Lower lobe of right lung (tissue), 2 donors: ENCODE measurements around the gene NPEPPS. TPM values are rescaled to one million over a fixed set of nuclear protein-coding genes. Genes with fewer than 3 reads are reported as not detected.
A peak's percentile ranks its signal among the peaks of the same experiment; 100 is the strongest.

ENCODE experiments used
- ATAC-seq, 2 donors: fragments of 200-7000 bp; cut with Tn5 transposase; one replicate each; pipeline ENCODE4 v1.9.1; 2020 to 2022; ENCODE audit warnings: mild to moderate bottlenecking in 2 of 2, moderate library complexity in 2 of 2
- DNase-seq: peaks from one replicate; pipeline ENCODE4 v3.0.0-alpha.2; 2020
- H3K27ac ChIP-seq: fragments of 200-600 bp; one replicate; pipeline ENCODE4 v1.8.0; 2022
- H3K27me3 ChIP-seq: fragments of 200-600 bp; one replicate; pipeline ENCODE4 v1.8.0; 2022; ENCODE audit warnings: low read depth
- H3K36me3 ChIP-seq: fragments of 200-600 bp; one replicate; pipeline ENCODE4 v1.8.0; 2022; ENCODE audit warnings: mild to moderate bottlenecking
- H3K4me1 ChIP-seq: fragments of 200-600 bp; one replicate; pipeline ENCODE4 v1.8.0; 2022
- H3K4me3 ChIP-seq: fragments of 200-600 bp; one replicate; pipeline ENCODE4 v1.8.0; 2022; ENCODE audit warnings: mild to moderate bottlenecking
- H3K9me3 ChIP-seq: fragments of 200-600 bp; one replicate; pipeline ENCODE4 v1.8.0; 2022
- intact Hi-C: fragments of 100-400 bp; cut with DNase I; formaldehyde crosslinking; loops from one replicate; pipeline ENCODE4 v1.11.0; 2022
- total RNA-seq: library from RNA; stranded (reverse); fragmentation: NEBNext Ultra II Directional; extraction: Animal tissue kit (Norgen Biotek cat#: 25700); gene quantifications from one replicate; pipeline ENCODE4 v1.2.1, GENCODE V29; 2021
- TF ChIP-seq, protein P1 (sequence below): fragments of 200-600 bp; IDR thresholded peaks from one replicate; pipeline ENCODE4 v1.8.0; 2022; ENCODE audit warnings: antibody characterized with exemption, mild to moderate bottlenecking
- donor health status: DM: no; HTN: yes; CAD: no; lungs with severe emphysema.

The NPEPPS gene
- total RNA-seq, 1 donor from 2014 or later = 124 TPM

DNA sequence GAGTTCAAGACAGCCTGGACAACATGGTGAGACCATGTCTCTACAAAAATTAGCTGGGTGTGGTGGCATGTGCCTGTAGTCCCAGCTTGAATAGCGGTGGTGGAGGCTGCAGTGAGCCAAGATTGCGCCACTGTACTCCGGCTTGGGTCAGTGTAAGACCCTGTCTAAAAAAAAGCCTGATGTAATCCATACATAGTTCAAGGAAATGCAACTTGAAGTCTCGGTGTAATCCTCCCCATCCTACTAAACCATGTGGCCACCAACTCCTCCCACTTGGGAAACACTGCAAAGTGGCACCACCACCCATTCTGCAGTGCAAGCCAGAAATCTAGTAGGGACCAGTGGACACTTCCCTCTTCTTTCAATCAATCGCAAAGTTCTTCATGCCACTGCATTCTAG, 113.4 kb downstream of the NPEPPS start:
- no peak overlapping the region for H3K27ac ChIP-seq
- intact Hi-C loops = no loop called here
- no peak overlapping the region for H3K4me3 ChIP-seq
- H3K36me3 ChIP-seq = no peaks in the 10 kb centered on the region
- DNase-seq = peak; percentile 55
- no peaks in the 10 kb centered on the region for H3K27me3 ChIP-seq
- H3K4me1 ChIP-seq = peaks cover 14% of the 10 kb centered on the region
- no peak for ATAC-seq
- no peaks in the 10 kb centered on the region for H3K9me3 ChIP-seq
- TF ChIP-seq, protein P1, sequence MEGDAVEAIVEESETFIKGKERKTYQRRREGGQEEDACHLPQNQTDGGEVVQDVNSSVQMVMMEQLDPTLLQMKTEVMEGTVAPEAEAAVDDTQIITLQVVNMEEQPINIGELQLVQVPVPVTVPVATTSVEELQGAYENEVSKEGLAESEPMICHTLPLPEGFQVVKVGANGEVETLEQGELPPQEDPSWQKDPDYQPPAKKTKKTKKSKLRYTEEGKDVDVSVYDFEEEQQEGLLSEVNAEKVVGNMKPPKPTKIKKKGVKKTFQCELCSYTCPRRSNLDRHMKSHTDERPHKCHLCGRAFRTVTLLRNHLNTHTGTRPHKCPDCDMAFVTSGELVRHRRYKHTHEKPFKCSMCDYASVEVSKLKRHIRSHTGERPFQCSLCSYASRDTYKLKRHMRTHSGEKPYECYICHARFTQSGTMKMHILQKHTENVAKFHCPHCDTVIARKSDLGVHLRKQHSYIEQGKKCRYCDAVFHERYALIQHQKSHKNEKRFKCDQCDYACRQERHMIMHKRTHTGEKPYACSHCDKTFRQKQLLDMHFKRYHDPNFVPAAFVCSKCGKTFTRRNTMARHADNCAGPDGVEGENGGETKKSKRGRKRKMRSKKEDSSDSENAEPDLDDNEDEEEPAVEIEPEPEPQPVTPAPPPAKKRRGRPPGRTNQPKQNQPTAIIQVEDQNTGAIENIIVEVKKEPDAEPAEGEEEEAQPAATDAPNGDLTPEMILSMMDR = no peak

DNA sequence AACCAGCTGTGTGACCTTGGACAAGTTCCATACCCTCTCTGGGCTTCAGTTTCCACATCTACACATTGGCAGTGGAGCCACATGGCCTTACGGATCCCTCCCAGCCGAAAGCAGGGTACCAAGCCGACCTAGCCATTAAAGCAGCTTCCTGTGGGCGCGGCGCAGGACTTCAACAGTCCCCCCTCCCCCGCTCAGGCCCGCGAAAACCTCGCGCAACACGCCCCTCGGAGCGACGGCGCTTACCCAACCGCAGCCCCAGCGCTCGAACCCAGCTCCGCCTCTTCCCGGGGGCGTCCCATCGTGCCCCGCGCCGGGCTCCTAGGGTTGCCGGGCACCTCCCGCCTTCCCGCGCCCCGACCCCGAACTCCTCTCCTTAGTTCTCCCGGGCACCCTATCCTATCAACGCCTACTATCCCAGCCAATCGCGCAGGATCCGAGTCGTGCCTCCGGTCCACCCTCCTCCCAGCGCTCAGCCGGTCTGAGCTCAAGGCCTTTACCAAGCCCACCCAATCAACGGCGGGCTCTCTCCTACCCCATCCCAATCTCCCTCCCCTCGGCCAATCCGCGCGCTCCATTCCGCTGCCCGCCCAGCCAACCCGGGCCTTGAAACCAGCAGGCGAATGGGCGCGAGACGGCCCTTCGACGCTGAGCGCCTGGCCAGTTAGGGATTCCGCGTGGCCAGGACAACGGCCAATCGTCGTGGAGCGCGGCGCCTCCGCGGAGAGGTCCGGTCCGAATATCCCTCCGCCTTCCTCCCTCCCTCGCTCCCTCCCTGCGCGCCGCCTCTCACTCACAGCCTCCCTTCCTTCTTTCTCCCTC, 118.5 kb downstream of the NPEPPS start, which contains the start of gene KPNB1:
KPNB1 (plus strand) TSS at position 767 of the 819 bp plus-strand sequence. CDS start 326 bp downstream, outside the sequence.
- TF ChIP-seq, protein P1 = no peak

DNA sequence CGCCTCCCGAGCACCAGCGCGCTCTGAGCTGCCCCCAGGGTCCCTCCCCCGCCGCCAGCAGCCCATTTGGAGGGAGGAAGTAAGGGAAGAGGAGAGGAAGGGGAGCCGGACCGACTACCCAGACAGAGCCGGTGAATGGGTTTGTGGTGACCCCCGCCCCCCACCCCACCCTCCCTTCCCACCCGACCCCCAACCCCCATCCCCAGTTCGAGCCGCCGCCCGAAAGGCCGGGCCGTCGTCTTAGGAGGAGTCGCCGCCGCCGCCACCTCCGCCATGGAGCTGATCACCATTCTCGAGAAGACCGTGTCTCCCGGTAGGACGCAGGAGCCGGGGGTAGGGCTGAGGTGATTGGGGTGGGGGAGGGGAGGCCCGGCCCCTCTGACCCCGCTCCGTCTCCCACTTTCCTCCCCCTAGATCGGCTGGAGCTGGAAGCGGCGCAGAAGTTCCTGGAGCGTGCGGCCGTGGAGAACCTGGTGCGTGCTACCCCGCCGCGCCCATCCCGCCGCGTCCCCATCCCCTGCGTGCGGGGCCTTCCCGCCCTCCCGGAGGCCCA, 119.1 kb downstream of the NPEPPS start:
- Histone ChIP-seq H3K27ac (peak overlapping the region; percentile 87), H3K36me3 (peaks cover 37% of the 10 kb centered on the region), H3K27me3 (no peaks in the 10 kb centered on the region), H3K9me3 (no peaks in the 10 kb centered on the region), H3K4me1 (peaks cover 41% of the 10 kb centered on the region), H3K4me3 (peak overlapping the region; percentile 93)
- DNase-seq (no peak), ATAC-seq (peak; percentile 34 to 47)
- TF ChIP-seq, protein P1 = no peak
- intact Hi-C loops = no loop called here

More for the DNA sequence above, 118.5 kb downstream of the NPEPPS start, which contains the start of gene KPNB1:
- Histone ChIP-seq H3K27ac (peak within 1 kb of the TSS; percentile 87), H3K4me3 (peak within 1 kb of the TSS; percentile 93), H3K36me3 (peaks cover 30% of the 10 kb centered on the region), H3K9me3 (no peaks in the 10 kb centered on the region), H3K27me3 (no peaks in the 10 kb centered on the region), H3K4me1 (peaks cover 41% of the 10 kb centered on the region)
- peak; percentile 92 to 96 for ATAC-seq
- intact Hi-C loops = no loop called here
- DNase-seq = peak; percentile 100

DNA sequence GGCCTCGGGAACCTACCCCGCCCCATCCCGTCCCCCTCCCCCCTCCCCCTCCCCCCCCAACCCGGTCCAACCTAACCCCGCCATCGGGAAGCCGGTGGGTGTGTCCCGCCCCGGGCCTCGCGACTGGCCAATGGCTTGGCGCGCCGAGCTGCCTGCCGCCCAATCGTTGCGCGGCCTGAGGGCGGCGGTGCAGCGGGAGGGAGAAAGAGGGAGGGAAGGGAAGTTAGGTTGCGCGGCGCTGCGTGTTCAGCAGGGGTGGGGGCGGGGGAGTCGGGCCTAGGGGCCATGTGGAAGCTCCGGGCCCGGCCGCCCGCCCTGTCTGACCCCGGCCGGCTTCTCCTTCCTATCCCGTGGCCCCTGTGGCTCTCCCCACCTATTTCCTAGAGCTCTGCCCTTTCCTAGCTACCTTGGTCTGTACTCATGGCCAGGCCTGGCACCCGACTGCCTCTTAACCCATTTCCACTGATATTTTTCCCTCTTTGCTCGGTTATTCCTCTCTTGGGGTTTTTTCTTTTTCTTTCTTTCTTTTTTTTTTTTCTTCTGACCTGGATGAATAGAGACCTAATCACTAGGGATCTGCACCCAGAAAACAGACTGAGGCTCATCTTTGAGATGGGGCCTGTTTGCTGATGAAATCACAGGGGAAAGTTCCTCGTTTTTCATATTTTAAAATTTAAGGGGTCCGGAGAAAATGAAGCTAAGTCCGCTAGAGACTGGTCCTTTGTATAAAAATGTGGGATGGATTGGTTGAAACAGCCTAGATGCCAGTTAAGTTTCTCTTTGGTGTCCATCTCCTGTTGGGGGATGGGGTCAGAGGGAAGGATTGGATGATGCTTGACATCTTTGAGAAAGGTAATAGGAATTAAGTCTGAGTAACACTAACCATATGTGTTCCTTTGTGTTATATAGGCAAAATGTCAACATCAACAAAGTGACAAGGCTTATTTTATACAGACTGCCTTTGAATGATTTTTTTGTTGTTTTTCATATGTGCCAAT, 119.9 kb downstream of the NPEPPS start:
- Histone ChIP-seq H3K27me3 (no peaks in the 10 kb centered on the region), H3K4me1 (peaks cover 41% of the 10 kb centered on the region), H3K36me3 (peaks cover 45% of the 10 kb centered on the region), H3K27ac (peak overlapping the region; percentile 87), H3K9me3 (no peaks in the 10 kb centered on the region), H3K4me3 (peak overlapping the region; percentile 93)
- ATAC-seq = peak; percentile 85 to 89
- intact Hi-C loops = no loop called here
- TF ChIP-seq, protein P1 = no peak
- peak; percentile 97 for DNase-seq

DNA sequence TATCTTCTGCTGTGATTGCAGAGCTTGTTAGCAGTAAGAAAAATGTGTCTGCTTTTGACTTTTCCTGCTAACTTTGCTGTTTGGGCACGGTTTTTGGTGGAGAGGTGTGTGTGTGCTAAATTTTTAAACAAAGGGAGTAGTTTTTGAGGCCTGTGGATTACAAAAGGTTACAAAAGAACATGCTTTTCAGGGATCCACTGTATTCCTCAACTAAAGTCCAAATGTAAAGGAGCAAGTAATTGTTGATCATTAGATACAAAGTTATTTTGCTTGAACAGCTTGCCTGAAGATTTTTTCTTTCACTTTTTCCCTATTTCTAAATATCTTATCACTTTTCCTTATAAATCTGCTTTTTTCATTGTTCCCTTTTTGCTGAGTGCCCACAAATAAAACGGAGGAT, 120.8 kb downstream of the NPEPPS start:
- intact Hi-C loops = no loop called here
- Histone ChIP-seq H3K36me3 (peaks cover 54% of the 10 kb centered on the region), H3K4me1 (peaks cover 40% of the 10 kb centered on the region)

More for the DNA sequence above, 120.8 kb downstream of the NPEPPS start:
- Histone ChIP-seq H3K4me3 (peak overlapping the region; percentile 93), H3K27me3 (no peaks in the 10 kb centered on the region), H3K27ac (no peak overlapping the region), H3K9me3 (no peaks in the 10 kb centered on the region)
- DNase-seq (no peak), ATAC-seq (no peak)
- TF ChIP-seq, protein P1 = no peak
